GM19438 (cell line): ENCODE data around the gene ZZZ3.
"Not testable (repeated sequence)": the region's sequence is repeated elsewhere in the genome, so short reads cannot be mapped to it uniquely, and the experiment has no call there.

Experiments used
- ATAC-seq: cut with Tn5 transposase; IDR thresholded peaks from one replicate; pipeline ENCODE4 v1.9.1; 2021; ENCODE audit warnings: low read depth; ENCODE audit not compliant: unreplicated experiment

Gene ZZZ3

DNA sequence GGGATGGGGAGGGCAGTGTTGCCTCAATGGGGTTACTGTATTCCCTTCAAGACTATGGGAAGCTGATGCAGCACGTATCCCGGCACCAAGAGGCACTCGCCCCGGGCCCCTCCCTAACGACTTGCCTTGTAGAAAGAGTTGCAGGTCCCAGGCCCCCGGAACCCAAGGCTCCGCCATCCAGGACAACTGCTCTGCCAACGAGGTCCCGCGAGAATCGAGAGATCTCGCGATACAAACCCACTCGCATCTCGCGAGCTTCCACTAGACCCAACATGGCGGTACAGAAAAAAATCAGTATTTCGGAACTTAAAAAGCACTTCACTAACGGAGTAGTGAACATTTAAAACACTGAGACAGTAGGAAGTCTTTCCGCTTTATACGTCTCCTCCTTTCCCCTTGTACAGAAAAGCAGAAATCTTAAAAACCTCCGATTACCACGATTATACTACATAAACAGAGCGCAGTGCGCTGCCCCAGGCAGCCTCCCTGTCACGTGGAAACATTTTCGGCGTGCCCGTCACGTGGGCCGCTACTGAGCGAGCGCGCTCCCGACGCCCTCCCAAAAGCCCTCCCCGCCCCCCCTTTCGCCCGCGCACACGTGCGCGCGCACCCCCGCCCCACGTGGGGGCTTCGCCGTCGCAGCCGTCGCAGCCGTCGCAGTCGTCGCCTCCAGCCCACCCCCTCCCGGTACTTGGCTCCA, at the start of gene ZZZ3:
TSS of gene ZZZ3 (minus strand) at position 199 of the 700 bp plus-strand sequence. CDS start 49,304 bp downstream, outside the sequence.
- peak; percentile 76 for ATAC-seq

DNA sequence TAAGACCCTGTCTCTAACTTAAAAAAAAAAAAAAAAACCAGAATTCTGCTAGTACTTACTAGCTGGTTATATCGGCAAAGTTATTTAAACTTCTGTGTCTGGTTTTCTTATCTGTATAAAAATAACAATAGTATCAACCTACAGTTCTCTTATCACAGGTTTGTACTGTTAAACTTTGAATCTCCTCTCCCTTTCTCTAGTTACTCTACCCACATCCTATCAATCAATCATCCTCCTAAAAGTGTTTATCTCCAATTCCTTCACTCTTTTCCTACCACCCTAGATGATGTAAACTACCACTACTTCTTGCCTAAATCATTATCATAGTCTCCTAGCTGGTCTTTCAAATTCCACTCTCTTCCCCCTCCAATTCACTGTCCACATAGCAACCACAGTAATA, 49.6 kb upstream of the ZZZ3 start:
- ATAC-seq = no peak

GRCh38 chr1:77725706-77726105, 43.2 kb upstream of the ZZZ3 start:
- no peak for ATAC-seq

GRCh38 chr1:77718181-77718580, 35.7 kb upstream of the ZZZ3 start:
- no peak for ATAC-seq

GRCh38 chr1:77716065-77716464, 33.6 kb upstream of the ZZZ3 start:
- no peak for ATAC-seq

- ATAC-seq = no peak
These were observed 27.3 kb upstream of the ZZZ3 start for GRCh38 chr1:77709727-77710126.

DNA sequence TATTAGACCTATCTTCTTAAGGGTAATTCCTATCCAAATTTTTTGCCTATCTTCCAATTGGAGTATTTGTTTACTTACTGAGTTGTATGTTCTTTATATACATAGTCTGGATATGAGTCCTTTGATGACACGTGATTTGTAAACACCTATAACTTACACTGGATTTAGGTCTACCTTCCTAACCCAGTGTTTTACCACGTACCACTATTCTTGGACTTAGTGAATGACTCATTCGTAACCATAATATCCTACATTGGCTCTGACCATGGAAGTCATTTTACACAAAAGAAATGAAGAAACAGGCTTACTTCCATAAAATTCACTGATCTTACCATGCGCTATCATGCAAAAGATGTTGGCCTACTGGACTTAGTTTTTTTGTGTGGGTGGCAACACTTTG, 23.9 kb upstream of the ZZZ3 start:
- ATAC-seq = no peak

GRCh38 chr1:77704736-77705135, 22.3 kb upstream of the ZZZ3 start:
- ATAC-seq = no peak

DNA sequence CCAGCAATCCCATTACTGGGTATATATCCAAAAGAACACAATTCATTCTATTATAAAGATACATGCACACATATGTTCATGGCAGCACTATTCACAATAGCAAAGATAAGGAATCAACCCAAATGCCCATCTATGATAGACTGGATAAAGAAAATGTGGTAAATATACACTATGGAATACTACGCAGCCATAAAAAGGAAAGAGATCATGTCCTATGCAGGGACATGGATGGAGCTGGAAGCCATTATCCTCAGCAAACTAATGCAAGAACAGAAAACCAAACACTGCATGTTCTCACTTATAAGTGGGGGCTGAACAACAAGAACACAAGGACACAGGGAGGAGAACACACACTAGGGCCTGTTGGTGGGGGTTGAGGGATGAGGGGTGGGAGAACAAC, 17.2 kb upstream of the ZZZ3 start:
- ATAC-seq = not testable (repeated sequence)

GRCh38 chr1:77697441-77697840, 15.0 kb upstream of the ZZZ3 start:
- ATAC-seq = no peak

DNA sequence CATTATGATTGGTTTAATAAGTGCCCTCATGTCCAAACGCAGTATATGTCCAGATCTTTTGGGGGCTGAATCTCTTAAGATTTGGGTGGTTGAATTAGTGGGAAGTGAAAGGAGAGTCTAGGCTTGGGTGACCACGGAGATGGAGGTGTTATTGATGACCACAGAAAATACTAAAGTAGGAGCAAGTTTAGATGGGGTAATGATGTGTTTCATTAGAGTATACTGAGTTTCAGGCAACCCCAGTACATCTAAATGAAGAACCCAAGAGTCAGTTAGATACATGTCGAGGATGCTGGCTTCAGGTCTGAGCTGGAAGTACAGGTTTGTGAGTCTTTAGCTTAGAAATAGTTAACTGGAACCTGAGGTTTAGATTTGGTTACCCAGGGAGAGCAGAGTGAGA, 6.5 kb upstream of the ZZZ3 start:
- ATAC-seq = no peak

- no peak for ATAC-seq
These were observed 5.1 kb upstream of the ZZZ3 start for GRCh38 chr1:77687519-77687906.

DNA sequence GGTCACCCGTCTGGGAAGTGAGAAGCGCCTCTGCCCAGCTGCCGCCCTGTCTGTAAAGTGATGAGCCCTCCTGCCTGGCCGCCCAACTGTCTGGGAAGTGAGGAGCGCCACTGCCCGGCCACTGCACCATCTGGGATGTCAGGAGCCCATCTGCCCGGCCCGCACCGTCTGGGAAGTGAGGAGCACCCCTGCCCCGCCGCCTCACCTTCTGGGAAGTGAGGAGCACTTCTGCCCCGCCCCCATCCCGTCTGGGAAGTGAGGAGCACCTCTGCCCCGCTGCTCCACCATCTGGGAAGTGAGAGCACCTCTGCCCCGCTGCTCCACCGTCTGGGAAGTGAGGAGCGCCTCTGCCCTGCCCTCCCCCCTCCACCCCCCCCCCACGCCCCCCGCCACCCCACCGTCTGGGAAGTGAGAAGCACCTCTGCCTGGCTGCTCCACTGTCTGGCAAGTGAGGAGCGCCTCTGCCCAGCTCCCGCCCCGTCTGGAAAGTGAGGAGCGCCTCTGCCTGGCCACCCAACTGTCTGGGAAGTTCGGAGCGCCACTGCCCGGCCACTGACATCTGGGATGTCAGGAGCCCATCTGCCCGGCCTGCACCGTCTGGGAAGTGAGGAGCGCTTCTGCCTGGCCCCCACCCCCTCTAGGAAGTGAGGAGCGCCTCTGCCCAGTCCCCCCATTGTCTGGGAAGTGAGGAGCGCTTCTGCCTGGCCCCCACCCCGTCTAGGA, 4.5 kb upstream of the ZZZ3 start:
- no peak for ATAC-seq

DNA sequence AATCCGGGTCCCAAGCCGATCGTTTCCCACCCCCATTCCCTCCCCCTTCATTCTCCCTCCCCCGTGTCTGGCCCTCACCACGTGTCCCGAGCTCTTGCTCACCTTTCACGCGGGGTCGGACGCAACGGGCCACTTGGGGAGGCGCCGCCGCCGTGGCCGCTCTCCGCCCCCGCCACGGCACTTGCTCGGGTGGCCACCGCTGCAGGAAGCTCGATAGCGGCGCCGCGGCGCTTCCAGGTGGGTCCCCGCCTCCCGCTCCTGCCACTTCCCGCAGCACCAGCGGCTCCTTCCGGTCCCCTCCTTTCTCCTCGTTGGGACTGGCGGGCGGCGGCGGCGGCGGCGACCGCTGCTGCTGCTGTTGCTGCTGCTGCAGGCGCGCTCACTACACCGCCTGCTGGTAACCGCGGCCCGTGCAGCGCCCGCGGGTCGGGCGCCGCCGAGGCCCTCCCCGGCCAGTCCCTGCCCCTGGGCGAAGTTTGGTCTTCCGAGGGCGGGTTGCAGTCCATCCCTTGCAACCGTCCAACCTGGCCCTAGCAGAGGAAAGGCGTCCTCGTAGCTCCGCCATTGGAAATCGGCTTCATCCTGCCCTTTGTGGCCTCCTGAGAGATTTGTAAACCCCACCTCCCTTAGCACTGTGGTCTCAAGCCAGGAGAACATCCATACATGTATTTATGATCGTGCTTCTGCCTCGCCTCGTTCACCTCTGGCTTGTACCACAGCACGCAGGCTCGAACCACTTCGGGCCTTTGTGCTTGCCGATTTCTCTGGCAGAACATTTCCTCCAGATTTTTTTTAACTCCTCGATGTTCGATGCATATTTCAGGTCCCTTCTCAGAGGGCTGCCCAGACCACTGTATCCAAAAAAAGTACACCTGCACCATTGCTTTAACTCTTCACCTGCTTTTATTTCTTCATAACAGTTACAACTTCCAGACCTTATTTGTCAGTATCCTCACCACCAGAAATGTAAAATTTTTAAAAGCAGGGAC, 996 bp upstream of the ZZZ3 start:
- ATAC-seq = peak; percentile 74

DNA sequence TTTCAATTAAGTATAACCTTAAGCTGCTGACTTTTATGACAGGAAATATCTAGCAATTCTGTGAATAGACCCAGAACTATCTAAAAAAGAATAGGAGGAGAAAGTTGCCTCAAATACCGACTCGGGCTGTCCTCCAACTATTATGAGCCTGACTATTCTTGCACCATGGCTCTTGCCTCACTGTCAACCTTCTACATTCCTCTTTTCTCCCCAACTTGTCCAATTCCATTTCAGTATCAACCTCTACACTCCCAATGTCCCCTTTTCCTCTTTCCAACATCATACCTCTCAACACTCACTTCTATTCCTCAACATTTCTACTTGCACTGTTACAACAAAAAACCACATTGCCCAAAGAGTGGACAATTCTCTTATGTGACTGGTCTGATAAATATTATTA, 2.3 kb downstream of the ZZZ3 start:
- ATAC-seq = no peak

- no peak for ATAC-seq
These were observed 3.5 kb downstream of the ZZZ3 start for GRCh38 chr1:77678660-77679610.

- not testable (repeated sequence) for ATAC-seq
These were observed 7.7 kb downstream of the ZZZ3 start for GRCh38 chr1:77674807-77675206.

DNA sequence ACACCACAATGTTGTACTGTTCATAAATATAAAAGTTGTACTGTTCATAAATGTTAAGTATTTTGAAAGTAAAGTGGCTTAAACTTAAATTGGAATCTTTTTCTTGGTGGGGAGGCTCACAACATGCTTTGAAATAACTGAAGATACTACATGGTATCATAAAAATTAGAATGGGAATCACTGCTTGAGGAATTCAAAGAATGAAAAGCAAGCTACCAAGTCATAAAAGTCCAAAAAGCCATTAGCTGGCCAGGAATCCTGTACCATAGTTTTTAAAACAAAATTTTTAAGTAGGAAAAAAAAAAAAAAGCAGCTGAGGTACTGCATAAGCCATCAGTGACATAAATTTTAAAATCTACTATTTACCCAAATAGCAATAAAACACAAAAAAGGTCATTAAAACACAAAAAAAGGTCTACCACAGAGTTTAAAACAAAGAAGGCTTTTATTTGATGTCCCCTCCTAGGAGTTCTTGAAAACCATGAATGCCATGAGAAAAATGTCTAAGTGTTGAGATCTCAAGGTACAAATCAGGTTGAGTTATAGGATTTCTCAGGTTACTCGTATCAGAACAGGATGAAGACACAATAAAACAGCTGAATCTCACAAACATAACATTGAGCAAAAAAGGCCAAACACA, 8.6 kb downstream of the ZZZ3 start:
- no peak for ATAC-seq

DNA sequence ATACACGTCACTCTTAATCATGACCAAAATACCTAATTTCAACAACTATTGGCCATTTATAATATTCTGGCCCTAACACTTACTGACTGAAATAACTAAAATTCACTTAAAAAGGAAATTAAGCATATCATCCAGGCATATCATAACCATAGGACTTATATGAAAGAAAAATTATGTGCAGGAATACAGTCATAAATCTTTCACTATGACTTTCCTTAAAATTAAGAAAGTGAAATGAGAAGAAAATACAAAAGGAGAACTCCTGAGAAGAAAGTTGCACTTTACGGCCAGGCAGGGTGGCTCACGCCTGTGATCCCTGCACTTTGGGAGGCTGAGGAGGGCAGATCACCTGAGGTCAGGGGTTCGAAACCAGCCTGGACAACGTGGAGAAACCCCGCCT, 9.4 kb downstream of the ZZZ3 start:
- no peak for ATAC-seq
